NCI-H1417 treated with DMSO at 0.1 percent for 48 hours (cell line): ENCODE results near the gene FUBP1.
"Not testable (repeated sequence)": the region's sequence is repeated elsewhere in the genome, so short reads cannot be mapped to it uniquely, and the experiment has no call there.

Source experiments
- DNase-seq: peaks from one replicate; lab custom pipeline; 2025; lab: John Stamatoyannopoulos, UW

FUBP1 gene

DNA sequence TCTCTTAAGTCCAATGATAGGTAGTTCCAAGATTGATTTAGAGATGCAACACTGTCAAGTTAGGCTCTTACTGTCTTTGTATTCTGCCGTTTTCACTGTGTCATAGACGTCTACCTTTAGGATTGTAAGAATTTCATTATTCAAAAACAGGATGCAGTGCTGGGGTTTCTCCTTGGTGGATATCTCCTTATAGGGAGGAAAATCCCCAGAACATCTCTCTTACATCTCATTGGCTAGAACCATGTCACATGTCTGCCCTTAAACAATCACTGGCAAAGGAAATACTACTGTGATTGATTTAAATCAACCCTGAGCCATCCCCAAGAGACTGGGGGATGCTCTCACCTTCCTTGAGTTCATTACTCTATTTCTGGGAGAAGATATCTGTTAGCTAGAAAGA, 10.9 kb upstream of the FUBP1 start:
- no peak for DNase-seq

GRCh38 chr1:77987919-77988318, 9.0 kb upstream of the FUBP1 start:
- no peak for DNase-seq

- no peak for DNase-seq
Observed at GRCh38 chr1:77986810-77987209, 7.9 kb upstream of the FUBP1 start.

DNA sequence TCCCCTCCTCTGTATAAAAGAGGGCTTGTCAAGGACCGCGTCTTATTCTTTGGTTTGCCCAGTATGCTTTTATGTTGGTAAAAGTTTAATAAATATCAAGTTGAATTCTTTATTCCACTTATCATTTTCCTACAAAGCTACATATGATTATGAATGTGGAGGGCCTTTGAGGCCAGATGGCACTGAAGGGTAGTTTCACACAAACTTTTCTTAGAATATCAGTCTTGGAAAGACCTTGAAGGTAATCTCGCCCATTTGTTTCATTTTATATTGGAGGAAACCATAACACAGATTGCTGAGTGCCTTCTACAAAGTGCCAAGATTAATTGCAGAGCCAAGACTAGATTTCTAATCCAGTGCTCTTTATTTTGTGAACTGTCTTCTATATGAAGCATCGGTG, 5.8 kb upstream of the FUBP1 start:
- DNase-seq: no peak

- no peak for DNase-seq
Observed at GRCh38 chr1:77983997-77984355, 5.1 kb upstream of the FUBP1 start.

GRCh38 chr1:77983352-77983996, 4.6 kb upstream of the FUBP1 start:
- DNase-seq: not testable (repeated sequence)

GRCh38 chr1:77978293-77978968, 441 bp downstream of the FUBP1 start:
- peak; percentile 71 for DNase-seq

DNA sequence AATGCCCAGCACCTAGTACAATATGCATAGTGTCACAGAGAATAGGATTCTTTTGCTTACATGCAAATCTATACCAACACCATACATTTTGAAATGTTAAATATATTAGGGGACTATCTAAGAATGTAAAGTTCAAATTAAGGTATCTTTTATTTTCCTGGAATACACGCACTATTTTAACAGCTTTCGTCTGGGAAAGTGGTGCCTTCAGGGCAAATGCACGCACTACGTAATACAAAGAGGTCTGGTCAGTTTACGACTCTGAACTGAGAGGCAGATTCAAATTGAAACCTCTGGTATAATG, 931 bp downstream of the FUBP1 start:
- no peak for DNase-seq

GRCh38 chr1:77976433-77977076, 2.3 kb downstream of the FUBP1 start:
- no peak for DNase-seq

DNA sequence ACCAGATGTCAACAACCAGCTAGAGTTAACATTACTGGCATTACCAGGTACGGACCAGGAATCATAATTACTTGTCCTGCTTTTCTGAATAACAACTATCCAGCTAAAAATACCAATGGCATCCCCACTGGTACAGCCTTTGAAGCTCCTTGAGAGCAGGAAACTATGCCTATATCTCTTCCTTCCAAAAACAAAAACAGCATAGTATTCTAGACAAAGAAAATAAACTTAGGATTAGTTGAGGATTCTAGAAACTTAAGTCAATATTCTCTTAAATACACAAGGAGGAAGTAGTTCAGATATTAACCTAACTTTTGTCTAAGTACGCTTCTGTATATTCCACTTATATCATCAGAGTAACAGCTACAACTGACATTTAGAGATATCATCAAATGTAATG, 3.0 kb downstream of the FUBP1 start:
- DNase-seq: no peak

GRCh38 chr1:77975386-77975785, 3.5 kb downstream of the FUBP1 start:
- DNase-seq: no peak

DNA sequence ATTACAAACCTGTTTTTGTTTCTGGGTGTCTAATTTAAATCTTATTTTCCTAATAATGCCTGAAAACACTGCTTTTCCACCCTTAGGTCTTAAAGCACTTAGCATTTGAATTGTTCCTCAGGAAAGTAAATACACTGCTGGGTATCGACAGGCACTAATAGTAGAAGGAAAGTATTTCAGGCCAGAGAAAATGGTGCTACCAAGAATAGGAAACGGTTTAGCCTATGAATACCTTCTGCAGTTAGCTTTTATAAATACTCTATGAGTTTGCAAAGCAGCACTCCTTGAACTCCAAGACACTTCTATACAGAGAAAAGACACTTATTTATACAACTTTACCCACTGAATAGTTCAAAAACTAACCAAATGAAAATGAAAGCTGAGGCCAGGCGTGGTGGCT, 6.8 kb downstream of the FUBP1 start:
- no peak for DNase-seq

GRCh38 chr1:77970192-77970591, 8.7 kb downstream of the FUBP1 start:
- DNase-seq: no peak

GRCh38 chr1:77966291-77966690, 12.6 kb downstream of the FUBP1 start:
- DNase-seq: no peak

GRCh38 chr1:77961392-77961791, 17.5 kb downstream of the FUBP1 start:
- DNase-seq: no peak

- DNase-seq: no peak
Observed at GRCh38 chr1:77958850-77959249, 20.0 kb downstream of the FUBP1 start.

DNA sequence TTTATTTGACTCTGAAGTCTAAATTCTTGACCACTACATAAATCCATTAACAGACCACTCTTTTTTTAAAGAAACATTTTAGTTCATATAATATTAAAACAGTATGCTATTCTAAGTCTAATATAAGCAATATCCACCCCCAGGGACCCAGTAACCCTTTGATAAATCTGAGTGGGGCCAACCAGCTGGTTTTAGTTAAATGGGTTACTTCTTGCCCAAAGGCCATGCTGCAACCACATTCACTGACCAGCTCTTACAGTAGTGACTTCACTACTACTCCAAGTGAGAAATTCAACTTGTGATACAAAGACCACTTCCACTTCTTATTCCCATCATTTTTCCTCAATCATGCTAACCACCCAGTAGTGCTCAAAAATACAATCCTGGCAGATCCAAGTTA, 20.5 kb downstream of the FUBP1 start:
- no peak for DNase-seq

DNA sequence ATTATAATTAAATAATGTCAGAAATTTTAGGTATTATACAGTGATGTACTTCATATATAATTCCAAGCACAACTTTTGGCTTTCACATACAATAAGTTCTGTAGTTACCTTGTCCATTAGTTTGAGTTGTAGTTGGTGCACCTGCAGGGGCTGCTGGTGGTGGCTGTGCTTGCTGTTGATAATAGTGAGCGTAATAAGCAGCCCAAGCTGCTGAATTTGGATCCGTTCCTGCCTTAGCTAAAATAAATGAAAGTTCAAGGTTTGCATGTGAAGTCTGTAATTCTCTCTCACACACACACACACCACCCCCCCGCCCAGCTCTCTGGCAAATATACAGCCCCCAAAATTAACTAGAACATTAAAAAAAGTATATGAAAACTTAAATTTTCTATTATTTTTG, 22.4 kb downstream of the FUBP1 start:
- DNase-seq: no peak

GRCh38 chr1:77955709-77956108, 23.2 kb downstream of the FUBP1 start:
- DNase-seq: no peak

- no peak for DNase-seq
Observed at GRCh38 chr1:77954521-77954920, 24.4 kb downstream of the FUBP1 start.

DNA sequence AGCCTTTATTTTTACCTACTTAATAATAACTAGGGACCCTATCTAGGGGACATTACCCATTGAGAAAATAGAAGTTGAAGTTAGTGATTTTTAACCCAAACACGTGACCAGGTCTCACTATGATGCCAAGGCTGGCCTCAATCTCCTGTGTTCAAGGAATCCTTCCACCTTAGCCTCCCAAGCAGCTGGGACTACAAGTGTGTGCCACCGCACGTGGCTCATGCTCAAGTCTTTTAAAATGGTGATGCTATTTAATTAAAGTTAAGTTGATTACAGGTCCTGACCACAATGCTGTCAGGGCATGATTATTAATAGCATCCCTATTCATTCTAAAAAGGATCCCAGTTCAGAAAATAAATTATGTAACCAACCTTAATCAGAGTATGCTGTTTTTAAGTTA, 25.0 kb downstream of the FUBP1 start:
- DNase-seq: no peak

GRCh38 chr1:77951328-77951727, 27.5 kb downstream of the FUBP1 start:
- no peak for DNase-seq

- DNase-seq: no peak
Observed at GRCh38 chr1:77950873-77951272, 28.0 kb downstream of the FUBP1 start.
